Limb (tissue), 2 donors: ENCODE results near the gene DFFA.

ENCODE experiments used
- DNase-seq, 2 donors: peaks; one replicate each; pipeline ENCODE4 v3.0.0-alpha.2; 2016; ENCODE audit errors: extremely low spot score in 2 of 2

Gene DFFA

DNA sequence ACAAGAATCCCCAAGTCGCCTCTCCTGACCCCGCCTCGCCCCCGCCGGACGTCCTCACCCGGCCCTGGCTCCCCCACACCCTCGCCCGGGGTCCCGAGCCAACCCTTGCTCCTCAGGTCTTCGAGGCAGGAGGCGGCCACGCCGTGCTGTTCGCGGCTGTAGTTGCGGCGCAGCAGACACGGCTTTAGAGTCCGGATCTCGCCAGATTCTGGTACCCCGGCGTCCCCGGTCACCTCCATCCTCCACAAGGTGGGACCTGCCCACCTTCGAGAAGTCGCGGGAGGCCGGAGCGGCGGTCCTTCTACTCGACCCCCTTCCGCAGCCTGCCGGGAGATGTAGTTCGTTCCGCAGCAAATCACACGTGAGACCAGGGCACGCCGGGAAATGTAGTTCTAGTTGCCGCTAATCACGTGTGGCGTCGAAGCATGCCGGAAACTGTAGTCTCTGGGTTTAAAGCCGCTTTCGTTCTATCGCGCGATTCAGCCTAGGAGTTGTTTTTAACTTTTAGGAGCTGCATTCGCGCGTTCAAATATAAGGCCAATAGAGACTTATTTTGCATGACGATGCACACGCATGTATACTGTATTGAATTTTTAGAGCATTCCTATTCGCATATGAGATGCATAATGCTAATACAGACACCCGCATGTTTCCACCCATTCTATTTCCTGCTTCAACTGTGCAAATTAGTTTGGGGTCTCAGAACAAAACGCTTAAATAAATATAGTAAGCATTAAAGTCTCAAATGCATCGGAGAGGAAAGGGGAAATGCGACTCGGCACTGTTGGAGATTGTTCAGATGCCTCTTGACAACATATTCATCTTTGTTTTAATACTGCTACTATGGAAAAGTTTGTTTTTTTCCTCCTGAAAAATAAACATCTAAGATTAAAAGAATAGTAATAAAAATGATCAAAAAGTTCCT, at the start of gene DFFA:
Gene DFFA, minus strand, starts transcription at position 310 of the 925 bp plus-strand sequence. Its CDS starts 71 bp downstream, at position 239.
- DNase-seq = peak; percentile 95 to 98

DNA sequence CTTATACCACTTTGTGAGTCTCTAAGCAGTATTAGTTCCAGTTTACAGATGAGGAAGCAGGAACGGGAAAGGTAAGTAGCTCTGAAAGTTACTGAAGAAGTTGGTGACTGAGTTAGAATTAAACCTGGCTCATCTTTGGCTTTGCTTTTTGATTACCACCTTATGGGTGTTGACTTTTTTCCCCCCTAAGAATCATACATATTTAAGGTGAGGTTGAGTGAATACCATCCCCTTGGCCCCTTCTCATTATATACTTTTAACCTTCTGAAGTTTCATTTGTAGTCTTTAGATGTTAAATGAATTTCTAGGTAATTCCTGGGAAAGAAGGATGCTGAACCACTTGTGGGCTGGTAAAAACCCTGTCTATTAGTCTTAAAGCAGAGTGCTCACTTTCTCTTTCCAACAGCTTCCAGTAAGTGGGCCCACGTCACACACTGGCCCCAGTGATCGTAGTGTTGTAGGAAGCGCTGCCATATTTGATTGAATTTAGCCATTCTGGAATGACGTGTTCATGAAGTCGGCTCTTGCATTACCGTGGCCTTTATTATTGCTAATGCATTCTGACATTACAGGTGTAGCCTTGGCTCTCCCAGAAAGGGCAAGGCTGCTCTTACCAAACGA, 49.3 kb upstream of the DFFA start:
- no peak for DNase-seq

DNA sequence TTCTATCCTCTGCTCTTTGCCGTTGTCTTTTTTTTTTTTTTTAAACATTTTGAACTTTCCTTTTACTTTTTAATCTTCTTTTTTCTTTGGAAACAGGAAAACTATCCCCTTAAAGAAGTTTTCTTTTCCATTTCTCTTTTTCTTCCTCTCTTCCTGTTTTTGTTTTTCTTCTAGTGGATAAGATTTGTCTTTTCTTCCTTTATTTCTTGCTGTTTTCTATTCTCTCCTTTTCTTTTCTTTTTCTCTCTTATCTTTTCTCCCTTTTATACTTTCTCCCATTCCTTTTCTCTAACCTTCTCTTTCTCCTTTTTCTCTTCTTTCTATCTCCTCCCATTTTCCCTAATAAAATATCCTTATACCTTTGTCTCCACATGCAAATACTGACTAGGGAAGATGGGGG, 48.6 kb upstream of the DFFA start:
- DNase-seq = no peak

- no peak for DNase-seq
Measured at GRCh38 chr1:10520497-10520896, 48.2 kb upstream of the DFFA start.

DNA sequence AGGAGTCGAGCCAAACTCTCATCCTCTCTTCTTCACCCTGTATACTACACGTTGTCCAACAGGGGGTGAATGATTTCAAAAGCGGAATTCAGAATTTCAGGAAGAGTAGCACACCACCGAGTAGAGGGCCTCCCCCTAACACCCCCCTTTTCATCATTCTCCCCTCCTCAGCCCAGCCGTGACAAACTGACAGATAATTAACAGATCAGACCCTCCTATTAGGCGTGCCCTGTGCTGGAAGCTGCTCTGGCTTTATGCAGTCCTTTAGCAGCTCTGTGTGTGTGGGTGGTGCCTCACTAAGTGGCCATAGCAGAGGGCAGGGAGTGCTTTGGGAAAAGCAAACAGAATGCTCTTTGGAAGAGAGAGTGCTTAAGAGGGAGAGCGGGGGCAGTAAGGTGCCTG, 46.7 kb upstream of the DFFA start:
- DNase-seq = no peak

DNA sequence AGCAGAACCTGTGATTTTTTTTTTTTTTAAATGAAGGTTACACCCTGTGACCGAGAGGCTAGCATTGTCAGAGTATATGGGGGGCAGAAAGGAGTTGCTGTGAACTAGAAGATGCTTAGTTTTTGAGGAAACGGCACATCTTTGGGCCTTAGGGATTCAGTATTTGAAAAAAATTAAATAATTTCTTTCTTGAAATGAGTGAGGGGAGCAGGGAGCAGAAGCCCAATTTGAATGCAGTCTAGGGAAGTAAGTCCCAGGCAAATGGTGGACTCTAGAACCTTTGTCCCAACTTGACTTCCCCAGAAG, 45.3 kb upstream of the DFFA start:
- no peak for DNase-seq

DNA sequence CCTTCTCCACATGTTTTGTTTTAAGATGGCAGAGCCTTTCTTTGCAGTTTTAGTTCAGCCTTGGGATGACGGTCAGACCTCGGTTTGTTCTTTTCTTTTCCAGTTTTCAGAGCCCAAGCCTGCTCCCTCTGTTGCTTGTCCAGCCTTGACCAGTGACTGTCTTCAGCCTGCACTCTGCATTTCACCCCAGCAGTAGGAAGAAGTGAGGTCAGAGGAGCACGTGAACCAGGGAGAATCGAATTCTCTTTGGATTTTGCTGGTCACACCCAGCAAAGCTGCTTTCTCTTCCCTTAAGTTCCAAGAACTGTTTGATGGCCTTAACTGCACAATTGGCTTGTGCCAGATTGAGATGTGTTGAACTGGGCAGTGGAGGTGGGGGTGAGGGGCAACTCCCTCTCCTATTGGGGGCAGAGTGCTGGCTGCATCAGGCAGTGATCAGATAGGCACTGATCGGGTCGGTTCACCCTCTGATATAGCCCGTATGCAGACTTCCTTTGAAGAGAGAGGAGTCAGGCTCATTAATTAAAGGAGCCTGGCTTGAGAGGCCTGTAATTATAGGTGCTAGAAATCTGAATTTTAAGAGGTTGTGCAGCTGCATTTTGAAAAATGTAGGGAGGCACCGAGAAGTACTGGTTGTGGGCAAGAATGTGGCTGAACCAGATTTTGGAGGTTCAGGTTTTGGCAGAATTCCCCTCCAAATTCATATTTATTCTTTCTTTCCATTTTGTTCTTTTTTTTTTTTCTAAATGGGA, 44.8 kb upstream of the DFFA start:
- no peak for DNase-seq

- no peak for DNase-seq
Measured at GRCh38 chr1:10515976-10516750, 43.8 kb upstream of the DFFA start.

GRCh38 chr1:10515301-10515975, 43.1 kb upstream of the DFFA start:
- no peak for DNase-seq

GRCh38 chr1:10514490-10515235, 42.3 kb upstream of the DFFA start:
- no peak for DNase-seq

DNA sequence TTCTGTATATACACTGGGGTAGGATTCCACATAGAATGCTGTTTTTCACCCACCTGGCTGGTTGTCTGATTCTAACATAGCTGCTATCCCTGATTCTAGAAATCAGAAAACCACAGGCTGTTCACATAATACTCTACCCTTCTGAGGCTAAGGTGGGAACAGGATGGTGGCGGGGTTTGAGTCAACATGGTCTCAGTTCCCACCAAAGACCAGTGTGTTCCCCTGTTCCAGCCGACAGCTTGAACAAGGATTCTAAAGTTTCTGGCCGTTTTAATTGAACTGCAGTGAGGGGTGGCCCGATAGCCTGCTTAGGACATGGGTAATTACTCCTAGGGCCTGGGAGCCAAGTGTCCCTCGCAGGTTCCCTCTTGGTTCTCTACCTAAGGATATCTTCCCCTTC, 40.9 kb upstream of the DFFA start:
- DNase-seq = no peak

GRCh38 chr1:10511494-10511885, 39.2 kb upstream of the DFFA start:
- DNase-seq = no peak

DNA sequence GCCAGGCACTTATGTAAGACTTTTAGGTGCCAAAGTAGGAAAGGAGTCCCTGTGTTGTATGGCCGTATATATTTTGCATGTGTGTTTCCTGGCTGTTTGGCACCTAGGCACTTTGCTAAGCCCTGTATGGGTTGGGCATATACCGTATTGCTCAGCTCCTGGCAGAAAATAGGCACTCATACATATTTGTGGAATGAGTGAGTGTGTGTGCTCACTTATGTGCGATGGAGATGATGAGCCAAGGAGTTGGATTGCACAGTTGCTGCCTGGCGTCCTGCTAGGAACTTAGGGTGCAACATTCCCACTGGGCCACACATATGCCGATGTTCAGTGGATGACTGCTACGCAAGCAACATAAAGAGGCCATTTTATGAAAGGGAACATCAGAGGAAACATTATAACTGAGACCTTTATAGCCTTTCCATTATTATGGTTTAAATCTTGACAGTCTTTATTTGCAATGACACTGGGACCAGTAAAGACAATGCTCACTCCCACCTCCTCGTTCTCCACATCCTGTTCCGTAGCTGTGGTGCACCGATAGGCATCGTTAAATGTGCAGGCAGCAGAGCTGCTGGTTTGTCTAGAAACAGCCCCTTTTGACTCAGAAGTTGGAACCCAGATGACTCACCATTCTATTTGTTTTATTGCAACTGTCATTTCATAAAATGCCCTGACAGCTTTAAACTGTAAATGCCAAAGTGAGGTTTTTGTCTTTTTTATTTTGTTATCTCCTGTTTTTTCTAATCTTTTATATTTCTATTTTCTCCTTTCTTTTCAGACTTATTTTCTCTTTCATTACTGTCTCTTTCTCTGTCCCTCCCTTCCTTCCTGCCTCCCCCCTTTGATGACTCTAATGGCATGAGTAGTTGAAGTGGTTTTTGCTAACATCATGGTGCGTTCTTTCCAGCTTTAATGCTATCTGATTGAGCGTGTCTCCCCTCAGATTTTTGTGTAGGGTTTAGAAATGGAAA, 38.5 kb upstream of the DFFA start:
- DNase-seq = no peak

- no peak for DNase-seq
Measured at GRCh38 chr1:10509809-10510509, 37.6 kb upstream of the DFFA start.

GRCh38 chr1:10508511-10508951, 36.2 kb upstream of the DFFA start:
- no peak for DNase-seq

GRCh38 chr1:10507111-10507879, 35.0 kb upstream of the DFFA start:
- peak; percentile 55 to 62 for DNase-seq

DNA sequence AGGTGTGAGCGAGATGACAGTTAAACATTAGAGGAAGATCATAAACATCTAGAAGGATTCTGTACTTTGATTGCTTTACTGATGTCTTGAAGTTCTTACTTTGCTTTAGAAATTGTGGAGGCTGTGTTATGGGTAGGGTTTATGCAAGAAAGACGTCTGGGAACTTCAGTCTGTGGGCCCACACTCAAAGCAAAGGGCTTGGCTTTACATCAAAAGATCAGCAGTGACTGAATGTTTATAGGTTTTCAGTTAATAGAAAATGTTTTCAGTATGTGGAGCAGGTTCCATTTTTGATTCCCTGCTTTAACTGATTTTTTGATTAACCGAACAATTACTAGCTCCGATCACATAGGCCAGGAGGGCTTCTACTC, 34.3 kb upstream of the DFFA start:
- no peak for DNase-seq
